Psoas muscle (tissue), 8 donors: ENCODE measurements around the gene KCNK4. TPM values are rescaled to one million over a fixed set of nuclear protein-coding genes. Genes with fewer than 3 reads are reported as not detected.

ENCODE experiments used
- ATAC-seq, 4 donors: fragments of 200-7000 bp; cut with Tn5 transposase; one replicate each; pipeline ENCODE4 v1.9.1; 2020; ENCODE audit warnings: moderate library complexity in 3 of 4, mild to moderate bottlenecking in 2 of 4
- DNase-seq, 2 donors: peaks; one replicate each; pipeline ENCODE4 v3.0.0-alpha.2; 2020
- H3K27ac ChIP-seq: fragments of 200-600 bp; one replicate; pipeline ENCODE4 v1.8.0; 2022
- H3K27me3 ChIP-seq, 3 donors: fragments of 200-600 bp in 1 of 3; one replicate each; pipeline versions ENCODE4 v1.6.1 to v1.8.0; 2013 to 2022; ENCODE audit warnings: low read length in 2 of 3, mild to moderate bottlenecking in 2 of 3, moderate library complexity in 1 of 3; ENCODE audit not compliant: insufficient read depth in 3 of 3
- H3K36me3 ChIP-seq, 2 donors: fragments of 200-600 bp in 1 of 2; one replicate each; pipeline versions ENCODE4 v1.6.1 to v1.8.0; 2013 to 2022; ENCODE audit warnings: low read depth in 1 of 2, mild to moderate bottlenecking in 1 of 2, moderate library complexity in 1 of 2; ENCODE audit not compliant: insufficient read depth in 1 of 2
- H3K4me1 ChIP-seq: fragments of 200-600 bp; one replicate; pipeline ENCODE4 v1.8.0; 2022
- H3K4me3 ChIP-seq: fragments of 200-600 bp; one replicate; pipeline ENCODE4 v1.8.0; 2022; ENCODE audit warnings: mild to moderate bottlenecking
- H3K9me3 ChIP-seq: fragments of 200-600 bp; one replicate; pipeline ENCODE4 v1.8.0; 2022
- CTCF ChIP-seq: fragments of 200-600 bp; IDR thresholded peaks from one replicate; pipeline ENCODE4 v1.8.0; 2022; ENCODE audit warnings: antibody characterized with exemption
- WGBS, 3 donors: extraction: QIAGEN DNeasy Blood & Tissue Kit; methylation state at CpG; one replicate each; pipeline versions ENCODE4 v1.1.6 to v1.1.7; 2013; 5-methylcytosine and 5-hydroxymethylcytosine counted together
- intact Hi-C, 2 donors: fragments of 100-400 bp; cut with DNase I; formaldehyde crosslinking; loops; one replicate each; pipeline versions ENCODE4 v1.11.0 to v1.14.2; 2022
- polyA plus RNA-seq, 3 donors: library from polyadenylated mRNA; stranded (reverse); fragments of 200-250 nt; gene quantifications; one replicate each; pipeline ENCODE4 v1.2.3, GENCODE V29; 2013
- total RNA-seq, 4 donors: library from RNA; stranded (reverse); fragmentation: NEBNext Ultra II Directional in 2 of 4; extraction: Animal tissue kit (Norgen Biotek cat#: 25700) in 2 of 4; gene quantifications; one replicate each; pipeline versions ENCODE4 v1.2.1 to v1.2.4, GENCODE V29; 2021 to 2023
- donor health status: healthy with polysubstance abuse.
- donor health status: DM: no; HTN: no; CAD: no; lungs with moderate emphysema.
- donor health status: Bipolar disorder and iron deficiency.
- donor health status: healthy.
- donor health status: DM: yes; HTN: yes; CAD: no.
- donor health status: DM: no; HTN: no; CAD: no.
- donor health status: DM: no; HTN: no; CAD: no.
- donor health status: DM: yes; HTN: yes; CAD: no.

The KCNK4 gene
- total and polyA plus RNA-seq, 7 donors, result not detected

DNA sequence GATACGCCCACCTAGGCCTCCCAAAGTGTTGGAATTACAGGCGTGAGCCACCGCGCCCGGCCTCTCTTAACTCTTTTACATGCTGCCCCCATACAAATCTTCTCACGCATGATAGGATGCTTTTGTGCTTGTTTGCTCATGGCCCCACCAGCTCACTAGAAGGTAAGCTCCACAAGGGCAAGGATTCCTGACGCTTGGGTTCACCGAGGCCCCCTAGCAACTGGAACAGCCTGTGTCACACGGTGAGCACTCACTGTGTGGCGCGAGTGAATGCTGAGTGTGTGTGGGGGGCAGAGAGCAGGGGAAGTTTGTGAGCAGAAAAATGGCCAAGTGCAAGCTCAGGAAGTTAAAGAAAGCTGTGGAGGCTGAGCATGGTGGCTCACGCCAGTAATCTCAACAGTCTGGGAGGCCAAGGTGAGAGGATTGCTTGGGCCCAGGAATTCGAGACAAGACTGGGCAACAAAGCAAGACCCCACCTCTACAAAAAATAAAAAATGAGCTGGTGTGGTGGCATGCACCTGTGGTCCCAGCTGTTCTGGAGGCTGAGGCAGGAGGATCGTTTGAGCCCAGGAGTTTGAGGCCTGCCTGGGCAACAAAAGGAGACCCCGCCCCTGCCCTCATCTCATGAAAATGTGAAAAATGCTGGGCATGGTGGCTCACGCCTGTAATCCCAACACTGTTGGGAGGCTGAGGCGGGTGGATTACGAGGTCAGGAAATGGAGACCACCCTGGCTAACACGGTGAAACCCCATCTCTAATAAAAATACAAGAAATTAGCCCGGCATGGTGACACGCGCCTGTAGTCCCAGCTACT is 8.9 kb upstream of the KCNK4 start:
- Histone ChIP-seq H3K4me3 (no peak overlapping the region), H3K4me1 (peaks cover 23% of the 10 kb centered on the region), H3K27ac (no peak overlapping the region), H3K36me3 (peaks cover 0 to 40% of the 10 kb centered on the region in 2 donors), H3K9me3 (no peaks in the 10 kb centered on the region), H3K27me3 (no peaks in the 10 kb centered on the region)
- intact Hi-C loops, result no loop called here
- 94% methylated on average over 22 of the region's 22 CpGs for WGBS, 3 donors
- no peak for ATAC-seq
- no peak for TF ChIP-seq CTCF
- no peak for DNase-seq

DNA sequence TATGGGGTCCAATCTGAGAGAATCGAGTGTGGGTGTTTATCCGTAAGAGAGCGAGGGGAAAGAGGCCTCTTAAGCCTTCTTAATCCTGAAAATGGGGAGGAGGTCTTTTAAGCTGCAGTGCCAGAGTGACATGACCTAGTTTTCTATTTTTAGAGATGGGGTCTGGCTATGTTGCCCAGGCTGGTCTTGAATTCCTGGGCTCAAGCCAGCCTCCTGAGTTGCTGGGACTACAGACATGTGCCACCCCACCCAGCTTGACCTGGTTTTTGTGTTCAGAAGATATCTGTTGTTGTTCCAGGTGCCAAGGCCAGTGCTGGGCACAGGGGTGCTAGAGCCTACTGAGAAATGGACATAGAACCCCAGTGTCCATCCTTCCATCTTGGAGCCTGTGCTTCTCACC is 8.0 kb upstream of the KCNK4 start:
- DNase-seq (no peak), ATAC-seq (no peak)
- H3K4me1 ChIP-seq, result peaks cover 25% of the 10 kb centered on the region
- H3K27ac ChIP-seq, result no peak overlapping the region
- no peaks in the 10 kb centered on the region for H3K9me3 ChIP-seq
- peaks cover 0 to 31% of the 10 kb centered on the region in 2 donors for H3K36me3 ChIP-seq
- H3K4me3 ChIP-seq, result peak overlapping the region; percentile 79
- WGBS, 3 donors, result 90 to 94% (median 92%) methylated on average over 3 of the region's 3 CpGs
- no peaks in the 10 kb centered on the region for H3K27me3 ChIP-seq
- intact Hi-C loops, result no loop called here
- TF ChIP-seq CTCF, result no peak

DNA sequence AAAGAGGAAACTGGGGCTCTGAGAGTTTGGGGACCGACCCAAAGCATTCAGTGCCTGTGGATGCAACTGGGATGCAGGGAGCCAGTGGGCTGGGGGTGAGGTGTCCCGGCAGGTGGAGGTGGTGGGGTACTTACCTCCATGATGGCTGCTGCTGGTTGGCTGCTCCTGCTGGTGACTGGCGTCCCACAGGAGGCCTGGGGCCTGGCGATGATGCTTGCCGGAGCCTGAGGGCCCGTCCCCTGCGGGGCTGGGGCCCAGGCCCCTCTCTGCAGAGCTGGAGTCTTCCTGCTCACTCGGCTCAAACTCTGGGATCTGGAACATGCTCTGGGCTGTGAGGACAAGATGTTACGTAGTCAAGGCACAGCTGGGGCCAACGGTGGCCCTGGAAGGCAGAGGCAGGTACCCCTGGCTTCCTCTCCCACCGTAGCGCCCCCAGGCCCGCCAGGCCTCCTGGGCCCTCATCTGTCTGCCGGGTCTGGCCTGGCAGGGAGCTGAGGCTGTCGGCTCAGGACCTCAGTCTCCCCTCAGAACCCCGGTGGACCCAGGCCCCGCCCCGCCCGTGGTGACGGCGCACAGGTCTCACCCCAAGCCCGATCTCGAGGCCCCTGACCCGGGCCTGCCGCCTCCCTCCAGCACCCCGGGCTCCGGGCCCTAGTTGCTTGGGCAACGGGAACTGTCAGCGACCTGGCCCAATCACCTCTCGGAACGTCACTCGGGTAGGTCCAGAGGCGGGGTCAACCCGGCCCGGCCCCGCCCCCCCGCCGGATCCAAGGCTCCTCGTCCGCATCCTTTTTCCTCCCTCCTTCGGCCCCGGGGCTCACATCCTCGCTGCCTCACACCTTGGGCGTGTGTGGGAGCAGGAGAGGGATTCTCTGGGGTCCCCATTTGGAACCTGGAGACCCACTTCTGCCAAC is 6.8 kb upstream of the KCNK4 start, which contains the start of gene BAD:
TSS of gene BAD (minus strand) at position 618 of the 914 bp plus-strand sequence. CDS start at position 321, 297 bp downstream.
- H3K4me1 ChIP-seq, result peaks cover 25% of the 10 kb centered on the region
- H3K27ac ChIP-seq, result peak within 1 kb of the TSS; percentile 93
- H3K4me3 ChIP-seq, result peak within 1 kb of the TSS; percentile 79
- H3K9me3 ChIP-seq, result no peaks in the 10 kb centered on the region
- no peak for TF ChIP-seq CTCF
- 2 to 3% (median 3%) methylated on average over 41 to 44 of the region's 44 CpGs for WGBS, 3 donors
- H3K27me3 ChIP-seq, result no peaks in the 10 kb centered on the region
- intact Hi-C loops, result loop anchor here (2.0 kb wide), 2 partner anchors 14 to 58 kb away; no protein-coding TSS in a partner anchor
- DNase-seq (peak; percentile 95 to 97), ATAC-seq (peak; percentile 87 to 93 (median 91))
- peaks cover 0 to 19% of the 10 kb centered on the region in 2 donors for H3K36me3 ChIP-seq

GRCh38 chr11:64284962-64285884 is 5.9 kb upstream of the KCNK4 start, which contains the start of gene GPR137:
GPR137 (plus strand) TSS chr11:64285848; CDS start chr11:64286525, 677 bp downstream.
- peaks cover 25% of the 10 kb centered on the region for H3K4me1 ChIP-seq
- H3K27ac ChIP-seq, result peak within 1 kb of the TSS; percentile 93
- H3K9me3 ChIP-seq, result no peaks in the 10 kb centered on the region
- DNase-seq (peak; percentile 87 to 92), ATAC-seq (peak; percentile 68 to 76 (median 76))
- intact Hi-C loops, result loop anchor here (2.0 kb wide), 2 partner anchors 14 to 58 kb away; no protein-coding TSS in a partner anchor
- H3K4me3 ChIP-seq, result peak within 1 kb of the TSS; percentile 79
- H3K36me3 ChIP-seq, result peaks cover 0 to 19% of the 10 kb centered on the region in 2 donors
- H3K27me3 ChIP-seq, result no peaks in the 10 kb centered on the region
- no peak for TF ChIP-seq CTCF
- WGBS, 3 donors, result 0 to 1% (median 1%) methylated on average over 47 to 102 of the region's 102 CpGs
